Measurements from ENCODE around the gene SLC25A51.

Gene SLC25A51, protein sequence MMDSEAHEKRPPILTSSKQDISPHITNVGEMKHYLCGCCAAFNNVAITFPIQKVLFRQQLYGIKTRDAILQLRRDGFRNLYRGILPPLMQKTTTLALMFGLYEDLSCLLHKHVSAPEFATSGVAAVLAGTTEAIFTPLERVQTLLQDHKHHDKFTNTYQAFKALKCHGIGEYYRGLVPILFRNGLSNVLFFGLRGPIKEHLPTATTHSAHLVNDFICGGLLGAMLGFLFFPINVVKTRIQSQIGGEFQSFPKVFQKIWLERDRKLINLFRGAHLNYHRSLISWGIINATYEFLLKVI

DNA sequence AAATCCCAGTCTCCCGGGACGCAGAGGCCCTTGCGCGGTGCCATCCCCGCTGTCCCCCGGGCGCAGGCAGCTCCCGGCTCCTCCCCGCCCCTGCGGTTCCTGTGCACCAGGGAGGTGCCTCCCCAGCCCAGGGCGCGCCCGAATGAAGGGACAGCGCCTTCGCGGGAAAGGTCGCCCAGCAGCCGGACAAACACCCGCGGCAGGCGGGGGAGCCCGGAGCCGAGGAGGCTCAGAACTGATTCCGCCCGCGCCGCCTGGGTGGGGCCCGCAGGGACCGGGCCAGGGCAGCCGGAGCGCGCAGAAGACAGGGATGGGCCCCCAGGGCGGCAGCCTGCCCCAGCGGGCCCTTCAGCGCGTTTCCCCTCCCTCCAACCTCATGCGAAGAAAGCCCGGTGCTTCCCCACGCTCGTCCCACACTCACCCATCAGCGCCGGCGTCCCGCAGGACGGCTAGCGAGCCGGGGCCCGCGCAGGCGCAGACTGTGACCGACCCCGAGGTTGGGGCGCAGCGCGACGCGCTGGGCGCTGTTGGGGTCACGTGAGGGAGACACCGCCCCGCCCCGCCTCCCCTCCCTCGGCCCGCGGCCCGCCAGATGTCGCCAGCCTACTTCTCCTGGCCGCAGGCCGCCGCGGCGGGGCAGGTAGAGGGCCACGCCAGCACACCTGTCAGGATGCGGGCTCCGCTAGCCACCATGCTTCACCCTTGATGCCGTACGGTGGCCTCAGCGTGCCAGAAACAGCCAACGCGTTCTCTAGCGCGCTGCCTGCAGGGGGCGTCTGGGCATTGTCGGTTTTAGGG is at the start of gene SLC25A51:
TSS of gene SLC25A51 (minus strand) at position 481 of the 798 bp plus-strand sequence. CDS start 15,577 bp downstream, outside the sequence.
- FAIRE-seq (peak; percentile 96), DNase-seq (ENCODE audit: extremely low spot score, insufficient read length, low read depth) (peak; percentile 95)

DNA sequence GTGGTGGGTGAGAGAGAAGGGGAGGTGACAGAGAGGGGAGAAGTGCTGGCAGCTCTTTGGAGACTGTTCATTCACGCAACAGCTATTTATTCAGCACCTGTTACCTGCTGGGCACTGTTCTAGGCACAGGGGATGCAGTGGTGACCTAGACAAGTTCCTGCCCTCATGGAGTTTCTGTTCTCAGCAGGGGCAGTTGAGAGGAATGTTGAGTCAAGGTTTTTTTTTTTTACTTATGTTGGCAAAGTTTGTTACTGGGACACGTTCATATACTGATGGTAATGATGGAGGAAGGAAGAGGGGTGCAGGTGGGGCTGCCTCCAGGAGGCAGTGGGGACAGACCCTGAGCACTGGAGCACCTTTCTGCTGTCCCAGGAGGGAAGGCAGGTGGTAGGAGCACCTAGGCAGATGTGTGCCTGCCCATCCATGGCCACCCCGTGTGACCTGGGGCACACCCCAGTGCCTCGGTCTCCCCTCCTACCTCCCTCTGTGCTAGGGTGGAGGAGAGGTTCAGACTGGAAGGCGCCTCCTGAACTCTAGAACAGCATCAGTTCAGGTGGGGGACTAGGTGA is 49.4 kb upstream of the SLC25A51 start:
- peak; percentile 9 for DNase-seq (ENCODE audit: extremely low spot score, insufficient read length, low read depth)
- peak; percentile 29 for FAIRE-seq

DNA sequence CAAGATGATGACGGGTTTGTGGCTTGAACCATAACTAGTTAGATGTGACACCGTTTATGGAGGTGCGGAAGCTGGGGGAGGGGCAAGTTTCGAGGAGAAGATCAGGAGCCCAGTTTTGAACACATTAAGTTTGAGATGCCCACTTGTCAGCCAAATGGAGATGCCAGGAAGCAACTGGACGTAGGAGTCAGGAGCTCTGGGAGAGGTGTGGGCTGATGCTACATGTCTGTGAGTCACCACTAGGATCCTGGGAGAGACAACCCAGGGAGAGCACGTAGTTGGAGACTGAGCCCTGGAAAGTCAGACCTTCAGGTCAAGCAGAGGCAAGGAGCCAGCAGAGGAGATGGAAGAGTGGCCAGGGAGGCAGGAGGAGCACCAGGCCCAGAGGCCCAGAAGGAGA is 48.8 kb upstream of the SLC25A51 start:
- FAIRE-seq (no peak), DNase-seq (ENCODE audit: extremely low spot score, insufficient read length, low read depth) (no peak)

DNA sequence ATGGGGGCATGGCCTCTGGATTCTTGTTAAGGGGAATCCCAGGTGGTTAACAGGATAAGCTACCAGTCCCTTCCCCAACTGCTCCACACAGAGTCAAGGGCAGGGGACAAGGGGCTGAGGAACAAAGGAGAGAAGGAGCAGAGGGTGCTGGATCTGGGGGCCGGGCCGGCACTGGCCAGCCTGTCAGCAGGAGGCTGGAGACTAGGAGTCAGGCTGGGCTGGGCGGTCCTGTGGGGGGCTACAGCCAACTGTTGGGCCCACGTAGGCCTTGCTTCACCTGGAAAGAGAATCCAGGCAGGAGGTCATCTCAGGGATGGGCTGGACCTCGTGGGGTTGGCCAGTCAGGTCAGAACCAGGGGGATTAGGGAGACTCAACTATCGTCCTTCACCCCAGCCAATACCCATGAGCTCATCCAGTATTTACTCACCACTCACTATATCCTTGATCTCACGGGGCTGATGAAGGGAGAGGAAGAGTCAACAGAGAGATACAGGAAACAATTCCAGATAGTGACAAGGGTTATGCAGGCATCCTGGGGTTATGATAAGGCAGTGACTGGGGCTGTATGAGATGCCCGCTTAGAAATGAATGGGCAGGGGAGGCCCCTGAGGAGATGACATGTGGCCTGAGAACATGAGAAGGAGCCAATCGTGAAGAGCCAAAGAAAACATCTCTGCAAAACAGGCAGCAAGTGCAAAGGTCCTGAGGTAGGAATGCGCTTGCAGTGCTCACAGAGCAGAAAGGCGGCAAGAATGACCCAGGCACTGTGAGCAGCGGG is 47.9 kb upstream of the SLC25A51 start:
- DNase-seq (ENCODE audit: extremely low spot score, insufficient read length, low read depth), result no peak
- FAIRE-seq, result no peak

- FAIRE-seq (no peak), DNase-seq (ENCODE audit: extremely low spot score, insufficient read length, low read depth) (no peak)
Observed at GRCh38 chr9:37950561-37950960, 46.6 kb upstream of the SLC25A51 start.

DNA sequence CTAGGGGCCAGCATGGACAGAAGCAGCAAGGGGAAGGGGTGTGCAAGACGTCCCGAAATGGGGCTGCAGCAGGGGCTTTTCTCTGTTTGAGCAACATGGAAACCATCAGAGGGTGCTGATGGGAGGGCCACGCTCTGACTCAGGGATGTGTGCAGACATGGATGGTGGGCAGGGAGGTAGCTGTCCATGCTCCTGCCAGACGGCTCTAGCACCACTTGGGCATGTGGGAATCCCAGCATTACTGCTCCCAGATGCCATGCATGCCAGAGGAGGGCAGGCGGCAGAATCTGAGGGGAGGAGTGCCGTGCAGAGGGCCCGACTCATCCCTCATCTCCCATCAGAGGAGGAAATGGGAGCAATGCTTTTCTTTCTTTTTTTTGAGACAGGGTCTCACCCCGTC is 45.6 kb upstream of the SLC25A51 start:
- no peak for FAIRE-seq
- no peak for DNase-seq (ENCODE audit: extremely low spot score, insufficient read length, low read depth)

GRCh38 chr9:37948417-37948980 is 44.6 kb upstream of the SLC25A51 start:
- DNase-seq (ENCODE audit: extremely low spot score, insufficient read length, low read depth) (no peak), FAIRE-seq (no peak)

DNA sequence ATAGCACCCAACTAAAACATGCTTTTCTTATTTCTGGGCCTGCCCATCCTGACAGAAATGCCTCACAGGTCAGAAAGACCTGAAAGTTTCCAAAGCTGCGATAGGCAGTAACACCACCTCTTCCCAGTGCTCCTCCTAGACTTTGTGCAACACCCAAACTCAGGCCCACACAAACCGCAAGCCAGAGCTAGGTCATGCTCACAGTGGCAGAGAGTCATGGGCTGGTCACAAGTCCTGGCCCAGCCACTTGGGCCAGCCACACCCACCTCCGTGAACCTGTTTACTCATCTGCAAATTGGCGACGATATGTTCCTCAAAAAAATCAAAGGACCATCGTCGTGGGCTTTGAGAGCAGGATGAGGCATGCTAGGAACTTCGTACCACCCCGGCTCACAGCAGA is 44.0 kb upstream of the SLC25A51 start:
- DNase-seq (ENCODE audit: extremely low spot score, insufficient read length, low read depth), result no peak
- no peak for FAIRE-seq

- no peak for FAIRE-seq
Observed at GRCh38 chr9:37947471-37947870, 43.5 kb upstream of the SLC25A51 start.

GRCh38 chr9:37946971-37947370 is 43.0 kb upstream of the SLC25A51 start:
- DNase-seq (ENCODE audit: extremely low spot score, insufficient read length, low read depth), result no peak
- no peak for FAIRE-seq

More at GRCh38 chr9:37947471-37947870, 43.5 kb upstream of the SLC25A51 start:
- DNase-seq (ENCODE audit: extremely low spot score, insufficient read length, low read depth), result no peak

DNA sequence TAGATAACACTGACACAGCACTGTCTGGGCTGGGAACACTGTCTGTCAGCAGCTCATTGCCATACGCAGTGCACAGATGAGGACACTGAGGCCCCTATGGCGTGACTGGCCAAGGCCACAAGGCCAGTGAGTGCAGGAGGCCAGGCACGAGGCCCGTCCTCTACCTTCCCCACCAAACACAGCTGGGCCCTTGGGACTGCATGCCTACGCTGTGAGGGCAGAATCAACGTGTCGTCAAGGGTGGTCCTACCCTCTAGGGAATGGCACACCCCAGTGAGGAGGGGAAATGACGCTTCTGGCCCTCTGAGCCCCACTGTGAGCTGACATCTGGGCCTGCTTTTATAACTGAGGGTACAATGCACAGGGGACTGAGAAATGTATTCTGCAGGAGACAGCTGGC is 42.1 kb upstream of the SLC25A51 start:
- no peak for DNase-seq (ENCODE audit: extremely low spot score, insufficient read length, low read depth)
- FAIRE-seq, result no peak

GRCh38 chr9:37944671-37945481 is 40.9 kb upstream of the SLC25A51 start:
- DNase-seq (ENCODE audit: extremely low spot score, insufficient read length, low read depth), result no peak
- no peak for FAIRE-seq

GRCh38 chr9:37944266-37944650 is 40.3 kb upstream of the SLC25A51 start:
- DNase-seq (ENCODE audit: extremely low spot score, insufficient read length, low read depth) (no peak), FAIRE-seq (no peak)

DNA sequence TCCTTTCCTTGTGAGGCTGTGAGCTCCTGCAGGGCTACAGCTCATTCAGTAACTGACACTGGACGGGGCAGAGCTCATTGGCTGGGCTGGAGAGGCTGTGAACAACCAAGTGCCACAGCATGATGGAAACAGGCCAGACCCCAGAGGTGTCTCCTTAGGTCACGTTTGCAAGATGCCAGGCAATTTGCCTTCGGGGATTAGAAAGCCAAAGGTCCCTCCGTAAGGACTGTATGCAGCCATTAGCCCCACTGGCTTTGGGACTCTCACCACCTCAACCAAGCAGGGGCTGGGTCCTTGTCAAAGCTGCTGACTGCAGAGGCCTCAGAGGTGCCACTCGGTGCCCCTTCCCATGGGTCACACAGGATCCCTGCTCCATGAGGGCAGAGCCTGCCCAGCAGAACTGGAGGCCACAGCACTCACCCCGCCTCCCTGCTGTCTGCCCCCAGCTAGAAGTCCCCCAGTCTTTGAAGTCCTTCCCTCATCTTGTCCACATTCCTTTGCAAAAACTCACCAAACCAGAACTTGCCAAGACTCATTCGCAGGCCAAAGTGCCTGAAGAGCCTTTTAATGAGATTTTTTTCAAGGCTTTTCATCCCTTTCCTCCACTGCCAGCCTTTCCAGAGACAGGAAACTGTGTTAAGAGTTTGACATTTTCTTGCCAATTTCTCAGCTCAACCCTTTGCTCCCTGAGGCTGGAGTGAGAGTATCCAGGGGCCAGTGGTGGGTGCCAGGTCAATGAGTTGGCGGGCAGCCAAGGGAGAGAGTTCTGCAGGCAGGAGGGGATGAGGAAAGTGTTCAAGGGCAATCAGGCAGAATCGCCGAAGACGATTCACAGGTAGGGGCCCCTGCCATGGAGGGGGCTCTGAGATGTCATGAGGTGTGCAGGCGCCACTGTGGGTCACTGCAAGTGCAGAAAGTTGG is 39.7 kb upstream of the SLC25A51 start:
- DNase-seq (ENCODE audit: extremely low spot score, insufficient read length, low read depth) (no peak), FAIRE-seq (no peak)

DNA sequence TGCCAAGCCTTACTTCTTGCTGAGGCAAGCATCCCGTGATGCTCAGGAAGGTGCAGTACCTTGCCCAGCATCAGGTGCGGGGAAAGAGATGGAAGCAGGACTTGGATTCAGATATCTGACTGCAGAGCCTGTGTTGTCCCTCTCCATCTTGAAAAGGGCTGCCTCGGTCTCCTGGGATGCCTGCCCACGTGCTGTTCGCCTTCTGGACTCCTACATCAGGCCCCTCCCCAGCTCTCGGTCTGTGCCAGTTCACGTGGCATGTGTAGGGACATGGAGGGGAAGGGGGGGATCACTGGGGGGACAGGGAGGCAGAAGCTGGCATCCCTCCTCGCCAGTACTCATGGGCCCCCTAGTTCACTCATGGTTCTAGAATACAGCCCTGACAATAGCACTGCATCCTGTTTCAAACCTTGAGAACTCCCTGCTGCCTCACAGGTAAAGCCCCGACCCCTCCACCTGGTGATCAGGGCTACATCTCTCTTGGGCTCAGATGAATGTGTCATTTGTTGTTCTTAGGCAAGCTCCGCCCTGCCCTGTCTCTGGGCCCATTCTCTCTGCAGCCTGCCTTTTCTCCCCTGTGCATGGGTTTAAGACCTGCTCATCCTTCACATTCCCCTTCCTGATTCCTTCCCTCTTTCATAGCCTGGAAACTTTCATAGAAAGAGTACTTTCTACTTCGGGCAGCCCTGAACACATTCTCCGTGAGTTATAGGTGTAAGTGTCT is 38.9 kb upstream of the SLC25A51 start:
- FAIRE-seq, result no peak

DNA sequence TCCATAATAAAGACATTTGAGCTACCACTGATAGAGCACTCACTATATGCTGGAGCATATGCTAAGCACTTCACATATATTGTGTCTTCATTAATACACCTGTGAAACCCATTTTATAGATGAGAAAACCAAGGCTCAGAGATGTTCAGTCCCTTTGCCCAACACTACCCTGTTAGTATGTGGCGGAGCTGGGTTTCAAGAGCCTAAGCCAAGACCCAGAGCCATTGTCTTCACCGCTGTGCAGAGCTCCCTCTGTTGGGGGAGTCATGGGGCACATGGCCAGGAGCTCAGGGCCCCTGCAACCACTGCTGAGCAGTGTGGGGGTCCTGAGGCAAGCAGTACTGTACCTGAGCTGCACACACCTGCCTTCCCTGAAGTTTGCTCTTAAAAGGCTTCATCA is 37.3 kb upstream of the SLC25A51 start:
- FAIRE-seq, result no peak
- DNase-seq (ENCODE audit: extremely low spot score, insufficient read length, low read depth), result no peak

More for the DNA sequence above, 38.9 kb upstream of the SLC25A51 start:
- no peak for DNase-seq (ENCODE audit: extremely low spot score, insufficient read length, low read depth)

GRCh38 chr9:37939575-37940095 is 35.7 kb upstream of the SLC25A51 start:
- no peak for FAIRE-seq

More at GRCh38 chr9:37939575-37940095, 35.7 kb upstream of the SLC25A51 start:
- no peak for DNase-seq (ENCODE audit: extremely low spot score, insufficient read length, low read depth)
